ENCODE data around the gene PSMA6.
"Not testable (repeated sequence)": the region's sequence is repeated elsewhere in the genome, so short reads cannot be mapped to it uniquely, and the experiment has no call there.

The PSMA6 gene

DNA sequence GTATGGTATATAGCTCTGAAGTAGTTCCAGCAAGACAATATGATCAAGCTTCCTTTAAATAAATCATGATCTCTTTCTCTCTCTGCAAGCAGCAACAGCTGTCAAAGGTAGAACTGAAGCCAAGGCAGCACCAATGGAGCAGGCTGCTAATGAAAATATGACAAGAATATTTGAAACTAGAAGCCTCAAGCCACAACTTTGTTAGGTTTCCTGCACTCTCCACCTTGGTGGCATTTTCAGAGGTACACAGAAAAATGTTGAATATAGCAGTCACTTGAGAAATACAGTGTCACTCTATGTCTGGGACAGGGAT, 43.8 kb upstream of the PSMA6 start:
- H4K20me1 ChIP-seq (ENCODE audit: control insufficient read depth, insufficient read depth, low read depth, low read length): no peaks in the 10 kb centered on the region
- peaks cover 4% of the 10 kb centered on the region for H3K4me1 ChIP-seq (ENCODE audit: control insufficient read depth, low read length)
- no peaks in the 10 kb centered on the region for H3K27me3 ChIP-seq (ENCODE audit: control insufficient read depth, low read length)
- no peaks in the 10 kb centered on the region for H3K9me2 ChIP-seq (replicated peaks; ENCODE audit: control insufficient read depth, low read length)
- H3K27ac ChIP-seq (ENCODE audit: low read depth, low read length): no peak overlapping the region
- no peak overlapping the region for H3K4me3 ChIP-seq (ENCODE audit: low read length)
- no peak overlapping the region for H3K4me2 ChIP-seq (ENCODE audit: low read length)
- TF ChIP-seq CTCF (IDR thresholded peaks at IDR 0.05; ENCODE audit: low read depth, low read length, poor library complexity, severe bottlenecking): no peak
- TF ChIP-seq EZH2phosphoT487 (IDR thresholded peaks at IDR 0.05; ENCODE audit: borderline replicate concordance, low read length): no peak
- peaks cover 6% of the 10 kb centered on the region; the same call in 1 of the 2 replicates for H3K36me3 ChIP-seq (ENCODE audit: control insufficient read depth, low read length)
- H3K9me3 ChIP-seq (ENCODE audit: control insufficient read depth, insufficient read depth, low read length): no peaks in the 10 kb centered on the region
- no peaks in the 10 kb centered on the region for H3K79me2 ChIP-seq (ENCODE audit: control insufficient read depth, low read length)
- H3F3A ChIP-seq (ENCODE audit: control insufficient read depth, insufficient read depth): no peaks in the 10 kb centered on the region

DNA sequence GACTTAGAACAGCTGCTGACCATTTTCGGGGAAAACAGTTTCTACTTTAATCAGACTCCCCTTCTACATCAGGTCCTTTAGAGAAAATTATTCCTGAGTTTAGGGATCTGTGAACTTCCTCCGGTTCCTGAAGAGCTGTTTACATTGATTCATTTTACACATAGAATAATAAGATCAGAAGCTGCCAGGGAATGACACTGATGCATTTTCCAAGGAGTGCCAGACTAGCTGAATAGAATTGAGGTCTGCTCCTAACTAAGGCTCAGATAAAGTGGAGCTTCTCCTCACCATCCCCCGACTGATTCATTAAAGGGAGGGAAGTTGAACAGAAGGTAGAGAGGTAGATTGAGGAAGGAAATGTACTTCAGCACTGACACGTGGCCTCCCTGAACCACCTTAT, 41.9 kb upstream of the PSMA6 start:
- H4K20me1 ChIP-seq (ENCODE audit: control insufficient read depth, insufficient read depth, low read depth, low read length): no peaks in the 10 kb centered on the region
- TF ChIP-seq EZH2phosphoT487 (IDR thresholded peaks at IDR 0.05; ENCODE audit: borderline replicate concordance, low read length) (no peak), CTCF (IDR thresholded peaks at IDR 0.05; ENCODE audit: low read depth, low read length, poor library complexity, severe bottlenecking) (no peak)

DNA sequence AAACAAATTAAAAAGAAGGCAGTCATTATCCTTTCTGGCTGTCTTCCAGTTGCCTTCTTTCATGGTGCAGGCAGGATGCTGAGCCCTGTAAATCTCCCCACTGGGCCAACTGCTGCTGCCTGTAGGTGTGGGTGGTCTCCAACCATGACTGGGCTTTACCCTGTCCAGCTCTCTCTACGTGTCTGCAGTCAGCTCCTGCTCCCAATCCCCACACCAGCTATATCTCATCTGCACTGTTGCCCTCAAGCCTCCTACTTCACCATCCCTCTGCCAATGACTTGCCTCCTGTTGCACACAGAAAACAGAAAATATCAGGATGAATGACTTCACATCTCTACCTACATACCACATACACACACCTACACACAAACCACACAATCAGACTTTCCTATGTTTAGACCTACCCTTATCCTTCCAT, 39.7 kb upstream of the PSMA6 start:
- Histone ChIP-seq H4K20me1 (ENCODE audit: control insufficient read depth, insufficient read depth, low read depth, low read length) (no peaks in the 10 kb centered on the region), H3K9me2 (replicated peaks; ENCODE audit: control insufficient read depth, low read length) (no peaks in the 10 kb centered on the region), H3K79me2 (ENCODE audit: control insufficient read depth, low read length) (no peaks in the 10 kb centered on the region), H3K4me3 (ENCODE audit: low read length) (no peak overlapping the region), H3K27ac (ENCODE audit: low read depth, low read length) (no peak overlapping the region), H3K4me1 (ENCODE audit: control insufficient read depth, low read length) (peaks cover 4% of the 10 kb centered on the region), H3K27me3 (ENCODE audit: control insufficient read depth, low read length) (no peaks in the 10 kb centered on the region), H3F3A (ENCODE audit: control insufficient read depth, insufficient read depth) (no peaks in the 10 kb centered on the region), H3K4me2 (ENCODE audit: low read length) (no peak overlapping the region), H3K9me3 (ENCODE audit: control insufficient read depth, insufficient read depth, low read length) (no peaks in the 10 kb centered on the region), H3K36me3 (ENCODE audit: control insufficient read depth, low read length) (peaks cover 6% of the 10 kb centered on the region; the same call in 1 of the 2 replicates)
- no peak for TF ChIP-seq EZH2phosphoT487 (IDR thresholded peaks at IDR 0.05; ENCODE audit: borderline replicate concordance, low read length)
- TF ChIP-seq CTCF (IDR thresholded peaks at IDR 0.05; ENCODE audit: low read depth, low read length, poor library complexity, severe bottlenecking): no peak

More for the DNA sequence above, 41.9 kb upstream of the PSMA6 start:
- Histone ChIP-seq H3K27ac (ENCODE audit: low read depth, low read length) (no peak overlapping the region), H3F3A (ENCODE audit: control insufficient read depth, insufficient read depth) (no peaks in the 10 kb centered on the region), H3K4me2 (ENCODE audit: low read length) (no peak overlapping the region), H3K36me3 (ENCODE audit: control insufficient read depth, low read length) (peaks cover 6% of the 10 kb centered on the region; the same call in 1 of the 2 replicates), H3K4me3 (ENCODE audit: low read length) (no peak overlapping the region), H3K27me3 (ENCODE audit: control insufficient read depth, low read length) (no peaks in the 10 kb centered on the region), H3K9me2 (replicated peaks; ENCODE audit: control insufficient read depth, low read length) (no peaks in the 10 kb centered on the region), H3K4me1 (ENCODE audit: control insufficient read depth, low read length) (peaks cover 4% of the 10 kb centered on the region), H3K79me2 (ENCODE audit: control insufficient read depth, low read length) (no peaks in the 10 kb centered on the region), H3K9me3 (ENCODE audit: control insufficient read depth, insufficient read depth, low read length) (no peaks in the 10 kb centered on the region)

- H4K20me1 ChIP-seq (ENCODE audit: control insufficient read depth, insufficient read depth, low read depth, low read length); H3K4me1 ChIP-seq (ENCODE audit: control insufficient read depth, low read length); H3K27ac ChIP-seq (ENCODE audit: low read depth, low read length); H3K36me3 ChIP-seq (ENCODE audit: control insufficient read depth, low read length); H3F3A ChIP-seq (ENCODE audit: control insufficient read depth, insufficient read depth); H3K9me3 ChIP-seq (ENCODE audit: control insufficient read depth, insufficient read depth, low read length); H3K27me3 ChIP-seq (ENCODE audit: control insufficient read depth, low read length); H3K9me2 ChIP-seq (replicated peaks; ENCODE audit: control insufficient read depth, low read length); H3K79me2 ChIP-seq (ENCODE audit: control insufficient read depth, low read length); H3K4me2 ChIP-seq (ENCODE audit: low read length); H3K4me3 ChIP-seq (ENCODE audit: low read length): not testable (repeated sequence)
Observed at GRCh38 chr14:35253056-35253455, 39.1 kb upstream of the PSMA6 start.

DNA sequence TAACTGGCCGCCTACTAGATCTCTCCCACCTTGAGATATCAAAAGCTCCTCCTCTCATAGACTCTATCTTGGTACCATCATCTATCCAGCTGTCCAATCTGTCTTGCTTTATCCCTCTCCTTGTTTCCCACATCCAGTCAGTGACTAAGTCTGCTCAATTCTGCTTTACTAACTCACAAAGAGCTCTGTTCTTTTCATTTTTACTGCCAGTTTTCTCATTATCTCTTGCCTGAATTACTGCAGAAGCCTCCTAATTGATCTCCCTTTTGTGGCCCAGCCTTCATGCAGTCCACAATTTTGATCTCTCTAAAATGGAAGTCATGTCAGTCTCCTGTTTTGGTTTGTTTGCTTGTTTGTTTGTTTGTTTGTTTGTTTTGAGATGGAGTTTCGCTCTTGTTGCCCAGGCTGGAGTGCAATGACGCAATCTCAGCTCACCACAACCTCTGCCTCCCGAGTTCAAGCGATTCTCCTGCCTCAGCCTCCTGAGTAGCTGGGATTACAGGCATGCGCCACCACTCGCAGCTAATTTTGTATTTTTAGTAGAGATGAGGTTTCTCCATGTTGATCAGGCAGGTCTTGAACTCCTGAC, 38.1 kb upstream of the PSMA6 start:
- H3K4me1 ChIP-seq (ENCODE audit: control insufficient read depth, low read length); H3K4me2 ChIP-seq (ENCODE audit: low read length); H3K9me3 ChIP-seq (ENCODE audit: control insufficient read depth, insufficient read depth, low read length); H3K79me2 ChIP-seq (ENCODE audit: control insufficient read depth, low read length); H3K27me3 ChIP-seq (ENCODE audit: control insufficient read depth, low read length); H3F3A ChIP-seq (ENCODE audit: control insufficient read depth, insufficient read depth); H4K20me1 ChIP-seq (ENCODE audit: control insufficient read depth, insufficient read depth, low read depth, low read length); H3K27ac ChIP-seq (ENCODE audit: low read depth, low read length); H3K9me2 ChIP-seq (replicated peaks; ENCODE audit: control insufficient read depth, low read length); H3K4me3 ChIP-seq (ENCODE audit: low read length); H3K36me3 ChIP-seq (ENCODE audit: control insufficient read depth, low read length): not testable (repeated sequence)

All from DOHH2 (cell line).